Measurements from ENCODE around the gene SDK2.

SDK2 gene

GRCh38 chr17:73378974-73379470 is 265.2 kb downstream of the SDK2 start:
- DNase-seq (ENCODE audit: insufficient read length, low spot score) (no peak), FAIRE-seq (no peak)
- TF ChIP-seq PAX5 (IDR thresholded peaks at IDR 0.05; ENCODE audit: insufficient read depth, low read length, severe bottlenecking) (no peak), POLR2A (IDR thresholded peaks at IDR 0.05; ENCODE audit: low read depth, low read length) (no peak), POU2F2 (IDR thresholded peaks at IDR 0.05; ENCODE audit: low read depth, low read length) (no peak), POLR2AphosphoS5 (IDR thresholded peaks at IDR 0.05; ENCODE audit: low read depth, low read length) (no peak), SPI1 (IDR thresholded peaks at IDR 0.05; ENCODE audit: low read depth, low read length) (no peak), TAF1 (IDR thresholded peaks at IDR 0.05; ENCODE audit: low read depth, low read length) (no peak)

GRCh38 chr17:73376636-73377035 is 267.6 kb downstream of the SDK2 start:
- TF ChIP-seq PAX5 (IDR thresholded peaks at IDR 0.05; ENCODE audit: insufficient read depth, low read length, severe bottlenecking) = no peak
- TF ChIP-seq SPI1 (IDR thresholded peaks at IDR 0.05; ENCODE audit: low read depth, low read length) = no peak
- no peak for TF ChIP-seq POU2F2 (IDR thresholded peaks at IDR 0.05; ENCODE audit: low read depth, low read length)
- DNase-seq (ENCODE audit: insufficient read length, low spot score) (no peak), FAIRE-seq (no peak)

- FAIRE-seq = no peak
Observed at GRCh38 chr17:73376152-73376551, 268.1 kb downstream of the SDK2 start.

GRCh38 chr17:73371836-73372235 is 272.4 kb downstream of the SDK2 start:
- FAIRE-seq (no peak), DNase-seq (ENCODE audit: insufficient read length, low spot score) (no peak)
- TF ChIP-seq SPI1 (IDR thresholded peaks at IDR 0.05; ENCODE audit: low read depth, low read length) (no peak), PAX5 (IDR thresholded peaks at IDR 0.05; ENCODE audit: insufficient read depth, low read length, severe bottlenecking) (no peak), POU2F2 (IDR thresholded peaks at IDR 0.05; ENCODE audit: low read depth, low read length) (no peak), POLR2AphosphoS5 (IDR thresholded peaks at IDR 0.05; ENCODE audit: low read depth, low read length) (no peak), TAF1 (IDR thresholded peaks at IDR 0.05; ENCODE audit: low read depth, low read length) (no peak), POLR2A (IDR thresholded peaks at IDR 0.05; ENCODE audit: low read depth, low read length) (no peak)

More at GRCh38 chr17:73376152-73376551, 268.1 kb downstream of the SDK2 start:
- TF ChIP-seq POU2F2 (IDR thresholded peaks at IDR 0.05; ENCODE audit: low read depth, low read length) (no peak), POLR2A (IDR thresholded peaks at IDR 0.05; ENCODE audit: low read depth, low read length) (no peak)
- DNase-seq (ENCODE audit: insufficient read length, low spot score) = no peak

GRCh38 chr17:73371285-73371684 is 273.0 kb downstream of the SDK2 start:
- TF ChIP-seq POLR2AphosphoS5 (IDR thresholded peaks at IDR 0.05; ENCODE audit: low read depth, low read length) (no peak), POU2F2 (IDR thresholded peaks at IDR 0.05; ENCODE audit: low read depth, low read length) (no peak), SPI1 (IDR thresholded peaks at IDR 0.05; ENCODE audit: low read depth, low read length) (no peak), TAF1 (IDR thresholded peaks at IDR 0.05; ENCODE audit: low read depth, low read length) (no peak), PAX5 (IDR thresholded peaks at IDR 0.05; ENCODE audit: insufficient read depth, low read length, severe bottlenecking) (no peak), POLR2A (IDR thresholded peaks at IDR 0.05; ENCODE audit: low read depth, low read length) (no peak)

GRCh38 chr17:73369817-73370490 is 274.3 kb downstream of the SDK2 start:
- FAIRE-seq (peak; percentile 65), DNase-seq (ENCODE audit: insufficient read length, low spot score) (peak; percentile 78)
- peak; percentile 11 for TF ChIP-seq PAX5 (IDR thresholded peaks at IDR 0.05; ENCODE audit: insufficient read depth, low read length, severe bottlenecking)

More at GRCh38 chr17:73371285-73371684, 273.0 kb downstream of the SDK2 start:
- DNase-seq (ENCODE audit: insufficient read length, low spot score) (no peak), FAIRE-seq (no peak)

GRCh38 chr17:73369111-73369521 is 275.1 kb downstream of the SDK2 start:
- TF ChIP-seq PAX5 (IDR thresholded peaks at IDR 0.05; ENCODE audit: insufficient read depth, low read length, severe bottlenecking) (no peak), SPI1 (IDR thresholded peaks at IDR 0.05; ENCODE audit: low read depth, low read length) (no peak), POLR2A (IDR thresholded peaks at IDR 0.05; ENCODE audit: low read depth, low read length) (no peak), POU2F2 (IDR thresholded peaks at IDR 0.05; ENCODE audit: low read depth, low read length) (no peak), POLR2AphosphoS5 (IDR thresholded peaks at IDR 0.05; ENCODE audit: low read depth, low read length) (no peak), TAF1 (IDR thresholded peaks at IDR 0.05; ENCODE audit: low read depth, low read length) (no peak)
- DNase-seq (ENCODE audit: insufficient read length, low spot score) = no peak
- FAIRE-seq = no peak

GRCh38 chr17:73368085-73368631 is 276.1 kb downstream of the SDK2 start:
- TF ChIP-seq TAF1 (IDR thresholded peaks at IDR 0.05; ENCODE audit: low read depth, low read length) (no peak), POU2F2 (IDR thresholded peaks at IDR 0.05; ENCODE audit: low read depth, low read length) (no peak), POLR2A (IDR thresholded peaks at IDR 0.05; ENCODE audit: low read depth, low read length) (no peak), SPI1 (IDR thresholded peaks at IDR 0.05; ENCODE audit: low read depth, low read length) (no peak), POLR2AphosphoS5 (IDR thresholded peaks at IDR 0.05; ENCODE audit: low read depth, low read length) (no peak), PAX5 (IDR thresholded peaks at IDR 0.05; ENCODE audit: insufficient read depth, low read length, severe bottlenecking) (no peak)
- DNase-seq (ENCODE audit: insufficient read length, low spot score) = no peak
- FAIRE-seq = no peak

GRCh38 chr17:73365906-73366623 is 278.2 kb downstream of the SDK2 start:
- peak; percentile 5 for FAIRE-seq
- no peak for TF ChIP-seq PAX5 (IDR thresholded peaks at IDR 0.05; ENCODE audit: insufficient read depth, low read length, severe bottlenecking)
- TF ChIP-seq POU2F2 (IDR thresholded peaks at IDR 0.05; ENCODE audit: low read depth, low read length) = no peak
- no peak for TF ChIP-seq SPI1 (IDR thresholded peaks at IDR 0.05; ENCODE audit: low read depth, low read length)
- TF ChIP-seq POLR2A (IDR thresholded peaks at IDR 0.05; ENCODE audit: low read depth, low read length) = no peak
- TF ChIP-seq TAF1 (IDR thresholded peaks at IDR 0.05; ENCODE audit: low read depth, low read length) = no peak
- no peak for TF ChIP-seq POLR2AphosphoS5 (IDR thresholded peaks at IDR 0.05; ENCODE audit: low read depth, low read length)
- no peak for DNase-seq (ENCODE audit: insufficient read length, low spot score)
